IMR-90 (cell line): ENCODE data around the gene ARHGAP28. TPM values are rescaled to one million over a fixed set of nuclear protein-coding genes. Genes with fewer than 3 reads are reported as not detected.

Source experiments
- ATAC-seq: fragments of 200-7000 bp; cut with Tn5 transposase; 2 replicates; pipeline ENCODE4 v1.9.1; 2020; ENCODE audit warnings: low read depth, mild to moderate bottlenecking, moderate library complexity
- BruUV-seq: library from RNA; stranded (reverse); fragments of 400-500 nt; replicated peaks from 2 replicates; lab custom pipeline; 2021; lab: Mats Ljungman, UMichigan
- CTCF ChIA-PET: fragments of 300-600 bp; formaldehyde crosslinking; extraction: SDS; loops from one replicate; lab custom pipeline; 2021; ENCODE audit warnings: antibody characterized with exemption; lab: Yijun Ruan, JAX
- POLR2A ChIA-PET: fragments of 300-600 bp; sonication (Branson Sonifier 250); formaldehyde crosslinking; loops from one replicate; lab custom pipeline; 2022; ENCODE audit warnings: antibody characterized with exemption; ENCODE audit not compliant: unreplicated experiment; lab: Charles Lee
- DNase-seq: peaks from one replicate; pipeline ENCODE4 v3.0.0; 2013
- H2AFZ ChIP-seq: replicated peaks from 2 replicates; pipeline ENCODE3; 2013; ENCODE audit warnings: low read length, mild to moderate bottlenecking; ENCODE audit not compliant: poor library complexity
- H2AK5ac ChIP-seq: 2 replicates; pipeline ENCODE4 v1.6.1; 2013; ENCODE audit warnings: low read depth, low read length, inconsistent platforms
- H2AK9ac ChIP-seq: replicated peaks from 2 replicates; pipeline ENCODE3; 2013; ENCODE audit warnings: mild to moderate bottlenecking, low read depth, low read length, moderate library complexity; ENCODE audit not compliant: poor library complexity
- H2BK120ac ChIP-seq: 2 replicates; pipeline ENCODE4 v1.6.1; 2013; ENCODE audit warnings: low read depth, low read length, inconsistent platforms
- H2BK15ac ChIP-seq: 3 replicates; pipeline ENCODE4 v1.6.1; 2013; ENCODE audit warnings: low read depth, low read length, inconsistent platforms
- H2BK20ac ChIP-seq: 2 replicates; pipeline ENCODE4 v1.6.1; 2013; ENCODE audit warnings: low read depth, mild to moderate bottlenecking, inconsistent platforms, low read length, moderate library complexity
- H2BK5ac ChIP-seq: 2 replicates; pipeline ENCODE4 v1.6.1; 2013; ENCODE audit warnings: mild to moderate bottlenecking, low read depth, low read length, inconsistent platforms; ENCODE audit not compliant: poor library complexity, severe bottlenecking
- H3K14ac ChIP-seq: replicated peaks from 2 replicates; pipeline ENCODE4 v1.6.1; 2013; ENCODE audit warnings: low read depth, low read length, inconsistent platforms
- H3K18ac ChIP-seq: 2 replicates; pipeline ENCODE4 v1.6.1; 2013; ENCODE audit warnings: low read depth, low read length, control low read depth
- H3K23ac ChIP-seq: 2 replicates; pipeline ENCODE4 v1.6.1; 2013; ENCODE audit warnings: low read depth, low read length, inconsistent platforms
- H3K27ac ChIP-seq: 2 replicates; pipeline ENCODE4 v1.5.1; 2013; ENCODE audit warnings: mild to moderate bottlenecking, control low read depth, low read length; ENCODE audit not compliant: insufficient read depth
- H3K27me3 ChIP-seq: 2 replicates; pipeline ENCODE4 v1.6.1; 2013; ENCODE audit warnings: low read length; ENCODE audit not compliant: control insufficient read depth, insufficient read depth
- H3K36me3 ChIP-seq: 2 replicates; pipeline ENCODE4 v1.6.1; 2013; ENCODE audit warnings: low read length, mixed read lengths; ENCODE audit not compliant: control insufficient read depth, insufficient read depth
- H3K4ac ChIP-seq: 2 replicates; pipeline ENCODE4 v1.6.1; 2013; ENCODE audit warnings: low read depth, low read length, inconsistent platforms
- H3K4me1 ChIP-seq: 2 replicates; pipeline ENCODE4 v1.6.1; 2013; ENCODE audit warnings: low read length, mixed read lengths; ENCODE audit not compliant: control insufficient read depth, insufficient read depth
- H3K4me2 ChIP-seq: 2 replicates; pipeline ENCODE4 v1.6.1; 2013; ENCODE audit warnings: low read depth, mild to moderate bottlenecking, control low read depth, low read length, moderate library complexity
- H3K4me3 ChIP-seq: 2 replicates; pipeline ENCODE4 v1.5.1; 2013; ENCODE audit warnings: low read depth, mild to moderate bottlenecking, control low read depth, low read length, moderate library complexity; ENCODE audit not compliant: insufficient read depth
- H3K56ac ChIP-seq: 2 replicates; pipeline ENCODE4 v1.6.1; 2013; ENCODE audit warnings: low read length, inconsistent platforms; ENCODE audit not compliant: insufficient read depth; ENCODE audit errors: extremely low read depth
- H3K79me1 ChIP-seq, 2 experiments: 2 replicates each; pipeline ENCODE4 v1.6.1; 2013; ENCODE audit warnings: low read length in 2 of 2, inconsistent platforms in 1 of 2, low read depth in 1 of 2
- H3K9ac ChIP-seq: 2 replicates; pipeline ENCODE4 v1.6.1; 2013; ENCODE audit warnings: low read depth, low read length, control low read depth
- H3K9me1 ChIP-seq: 2 replicates; pipeline ENCODE4 v1.6.1; 2013; ENCODE audit warnings: low read length, inconsistent platforms; ENCODE audit not compliant: insufficient read depth
- H3K9me3 ChIP-seq: 2 replicates; pipeline ENCODE4 v1.6.1; 2013; ENCODE audit warnings: low read length; ENCODE audit not compliant: control insufficient read depth, insufficient read depth
- H4K20me1 ChIP-seq: 2 replicates; pipeline ENCODE4 v1.6.1; 2013; ENCODE audit warnings: low read length, inconsistent platforms; ENCODE audit not compliant: insufficient read depth
- H4K5ac ChIP-seq: 2 replicates; pipeline ENCODE4 v1.6.1; 2013; ENCODE audit warnings: mild to moderate bottlenecking, low read depth, low read length, control low read depth
- H4K8ac ChIP-seq, 2 experiments: 2 replicates each; pipeline ENCODE4 v1.6.1; 2013; ENCODE audit warnings: low read depth in 2 of 2, low read length in 2 of 2, control low read depth in 1 of 2, inconsistent platforms in 1 of 2
- H4K91ac ChIP-seq: 2 replicates; pipeline ENCODE4 v1.6.1; 2013; ENCODE audit warnings: low read depth, low read length, inconsistent platforms; ENCODE audit not compliant: insufficient read depth
- BHLHE40 ChIP-seq: fragments of 150-350 bp; IDR thresholded peaks from 2 replicates; pipeline ENCODE4 v1.6.1; 2016; ENCODE audit warnings: mild to moderate bottlenecking, low read depth, low read length
- CEBPB ChIP-seq: IDR thresholded peaks from 2 replicates; pipeline ENCODE4 v1.6.1; 2012; ENCODE audit warnings: low read depth, low read length, improper control_type of control experiment
- CHD1 ChIP-seq: IDR thresholded peaks from 2 replicates; pipeline ENCODE4 v1.6.1; 2012; ENCODE audit warnings: low read depth, low read length, improper control_type of control experiment
- FOS ChIP-seq: fragments of 150-350 bp; IDR thresholded peaks from 2 replicates; pipeline ENCODE4 v1.6.1; 2016; ENCODE audit warnings: low read depth, low read length
- MAFK ChIP-seq: IDR thresholded peaks from 2 replicates; pipeline ENCODE4 v1.6.1; 2012; ENCODE audit warnings: low read depth, low read length, improper control_type of control experiment
- MAZ ChIP-seq: IDR thresholded peaks from 2 replicates; pipeline ENCODE4 v1.6.1; 2012; ENCODE audit warnings: low read depth, mild to moderate bottlenecking, low read length, improper control_type of control experiment, moderate library complexity, borderline replicate concordance
- MXI1 ChIP-seq: IDR thresholded peaks from 2 replicates; pipeline ENCODE4 v1.6.1; 2012; ENCODE audit warnings: low read depth, mild to moderate bottlenecking, low read length, moderate library complexity, borderline replicate concordance
- NFE2L2 ChIP-seq: fragments of 150-350 bp; IDR thresholded peaks from 2 replicates; pipeline ENCODE4 v1.6.1; 2016; ENCODE audit warnings: low read depth, mild to moderate bottlenecking, low read length
- POLR2A ChIP-seq: IDR thresholded peaks from 2 replicates; pipeline ENCODE4 v1.6.1; 2012; ENCODE audit warnings: mild to moderate bottlenecking, low read depth, low read length
- RAD21 ChIP-seq: IDR thresholded peaks from 2 replicates; pipeline ENCODE4 v1.6.1; 2012; ENCODE audit warnings: low read length, improper control_type of control experiment
- RCOR1 ChIP-seq: IDR thresholded peaks from 2 replicates; pipeline ENCODE4 v1.6.1; 2012; ENCODE audit warnings: mild to moderate bottlenecking, low read length, improper control_type of control experiment; ENCODE audit not compliant: insufficient replicate concordance
- RFX5 ChIP-seq: IDR thresholded peaks from 2 replicates; pipeline ENCODE4 v1.8.0; 2012; ENCODE audit warnings: low read depth, mild to moderate bottlenecking, low read length, moderate library complexity
- SMC3 ChIP-seq: fragments of 150-350 bp; IDR thresholded peaks from 2 replicates; pipeline ENCODE4 v1.6.1; 2016; ENCODE audit warnings: low read depth, mild to moderate bottlenecking, antibody characterized with exemption, low read length, moderate library complexity
- WGBS, 2 experiments: methylation state at CpG; one replicate each; pipeline versions ENCODE4 v1.1.5 to v1.1.7; 2013; ENCODE audit warnings: missing lambda C conversion rate in 2 of 2; ENCODE audit not compliant: insufficient read length in 1 of 2; ENCODE audit errors: extremely low coverage in 2 of 2; 5-methylcytosine and 5-hydroxymethylcytosine counted together
- dilution Hi-C: fragments of 300-500 bp; cut with HindIII; formaldehyde crosslinking; loops from one replicate; pipeline ENCODE4 v1.14.3; 2018; ENCODE audit warnings: low sequenced_read_pairs; ENCODE audit not compliant: unreplicated experiment
- in situ Hi-C: fragments of 300-500 bp; cut with MboI; formaldehyde crosslinking; loops from 3 replicates; pipeline ENCODE4 v1.14.3; 2019; ENCODE audit warnings: low sequenced_read_pairs, inconsistent platforms, mixed read lengths
- intact Hi-C: fragments of 100-400 bp; cut with micrococcal nuclease; formaldehyde crosslinking; loops from 2 replicates; pipeline ENCODE4 v1.10.0; 2022
- polyA plus RNA-seq, 3 experiments: library from polyadenylated mRNA; depleted of rRNA; stranded (reverse); fragments of >200 nt; gene quantifications; 2 replicates each; pipeline ENCODE4 v1.2.3, GENCODE V29; 2012; ENCODE audit warnings: low replicate concordance in 1 of 3
- total RNA-seq: library from RNA; depleted of rRNA; stranded (reverse); fragments of >200 nt; gene quantifications from 2 replicates; pipeline ENCODE4 v1.2.3, GENCODE V29; 2012
- TF ChIP-seq, protein P1 (sequence below): fragments of 150-350 bp; IDR thresholded peaks from 2 replicates; pipeline ENCODE4 v1.6.1; 2016; ENCODE audit warnings: low read depth, mild to moderate bottlenecking, low read length, moderate library complexity, borderline replicate concordance
- TF ChIP-seq, protein P2 (sequence below): conservative IDR thresholded peaks from 2 replicates; pipeline ENCODE4 v1.5.1; 2012; ENCODE audit warnings: mild to moderate bottlenecking, low read depth, low read length, improper control_type of control experiment
- TF ChIP-seq, protein P3 (sequence below): fragments of 150-350 bp; IDR thresholded peaks from 2 replicates; pipeline ENCODE4 v1.6.1; 2017; ENCODE audit warnings: mild to moderate bottlenecking, antibody characterized with exemption, low read length, low read depth

The ARHGAP28 gene
- total and polyA plus RNA-seq, 2 of the 4 experiments (the other 2 are of a cell fraction): 1.8 to 3.8 TPM

DNA sequence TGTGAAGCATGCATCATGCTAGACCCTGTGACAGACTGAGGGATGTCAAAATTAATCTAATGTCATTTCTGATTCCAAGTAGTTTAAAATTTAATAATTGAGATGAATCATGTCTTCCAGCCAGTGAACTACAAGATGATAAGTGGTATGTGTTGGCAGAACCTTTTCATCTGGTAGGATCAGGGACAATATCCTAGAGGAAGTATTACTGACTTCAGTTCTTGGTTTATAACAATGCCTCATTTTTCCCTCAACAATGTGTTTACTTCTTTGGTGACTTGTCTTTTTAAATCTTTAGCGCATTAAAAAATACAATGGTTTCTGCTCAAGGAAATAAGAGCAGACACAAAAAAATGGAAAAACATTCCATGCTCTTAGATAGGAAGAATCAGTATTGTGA, 69.4 kb downstream of the ARHGAP28 start:
- no CpG with 5 or more reads among the region's 1 CpG for WGBS, 2 experiments
- Histone ChIP-seq H3K9ac (no peak overlapping the region), H3K36me3 (no peaks in the 10 kb centered on the region; the same call in 1 of the 2 replicates)

More for the DNA sequence above, 69.4 kb downstream of the ARHGAP28 start:
- no peak overlapping the region for H2AK5ac ChIP-seq
- H3K56ac ChIP-seq: no peak overlapping the region
- no peak overlapping the region for H2BK15ac ChIP-seq
- no peaks in the 10 kb centered on the region for H3K79me1 ChIP-seq
- no peak overlapping the region for H3K4me2 ChIP-seq
- H2AK9ac ChIP-seq: no peak overlapping the region
- H3K9me3 ChIP-seq: no peaks in the 10 kb centered on the region; the same call in 1 of the 2 replicates
- H2AFZ ChIP-seq: no peak overlapping the region
- no peak overlapping the region for H4K91ac ChIP-seq
- dilution Hi-C loops (no loop called here), in situ Hi-C loops (no loop called here), intact Hi-C loops (loop anchor here (5.0 kb wide), 1 partner anchor 67 kb away; no protein-coding TSS in a partner anchor)
- no peaks in the 10 kb centered on the region for H4K20me1 ChIP-seq
- H3K4me3 ChIP-seq: no peak overlapping the region
- H2BK20ac ChIP-seq: no peak overlapping the region
- CTCF ChIA-PET: no interaction called here
- DNase-seq (no peak), ATAC-seq (no peak)
- BruUV-seq: no TSS peak
- H3K18ac ChIP-seq: no peak overlapping the region
- no peak overlapping the region for H3K14ac ChIP-seq
- H4K5ac ChIP-seq: no peak overlapping the region
- H4K8ac ChIP-seq: no peak overlapping the region
- H3K23ac ChIP-seq: no peak overlapping the region
- H3K27ac ChIP-seq: no peak overlapping the region
- POLR2A ChIA-PET: no interaction called here
- no peaks in the 10 kb centered on the region for H3K9me1 ChIP-seq
- peaks cover 7% of the 10 kb centered on the region; the same call in 1 of the 2 replicates for H3K4me1 ChIP-seq
- H3K27me3 ChIP-seq: no peaks in the 10 kb centered on the region
- H3K4ac ChIP-seq: no peak overlapping the region
- no peak overlapping the region for H2BK5ac ChIP-seq
- no peak overlapping the region for H2BK120ac ChIP-seq
- TF ChIP-seq MXI1: no peak
- no peak for TF ChIP-seq POLR2A
- TF ChIP-seq, protein P1, sequence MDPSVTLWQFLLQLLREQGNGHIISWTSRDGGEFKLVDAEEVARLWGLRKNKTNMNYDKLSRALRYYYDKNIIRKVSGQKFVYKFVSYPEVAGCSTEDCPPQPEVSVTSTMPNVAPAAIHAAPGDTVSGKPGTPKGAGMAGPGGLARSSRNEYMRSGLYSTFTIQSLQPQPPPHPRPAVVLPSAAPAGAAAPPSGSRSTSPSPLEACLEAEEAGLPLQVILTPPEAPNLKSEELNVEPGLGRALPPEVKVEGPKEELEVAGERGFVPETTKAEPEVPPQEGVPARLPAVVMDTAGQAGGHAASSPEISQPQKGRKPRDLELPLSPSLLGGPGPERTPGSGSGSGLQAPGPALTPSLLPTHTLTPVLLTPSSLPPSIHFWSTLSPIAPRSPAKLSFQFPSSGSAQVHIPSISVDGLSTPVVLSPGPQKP: no peak
- no peak for TF ChIP-seq SMC3
- no peak for TF ChIP-seq BHLHE40
- no peak for TF ChIP-seq FOS
- no peak for TF ChIP-seq MAFK
- TF ChIP-seq CHD1: no peak
- TF ChIP-seq, protein P2, sequence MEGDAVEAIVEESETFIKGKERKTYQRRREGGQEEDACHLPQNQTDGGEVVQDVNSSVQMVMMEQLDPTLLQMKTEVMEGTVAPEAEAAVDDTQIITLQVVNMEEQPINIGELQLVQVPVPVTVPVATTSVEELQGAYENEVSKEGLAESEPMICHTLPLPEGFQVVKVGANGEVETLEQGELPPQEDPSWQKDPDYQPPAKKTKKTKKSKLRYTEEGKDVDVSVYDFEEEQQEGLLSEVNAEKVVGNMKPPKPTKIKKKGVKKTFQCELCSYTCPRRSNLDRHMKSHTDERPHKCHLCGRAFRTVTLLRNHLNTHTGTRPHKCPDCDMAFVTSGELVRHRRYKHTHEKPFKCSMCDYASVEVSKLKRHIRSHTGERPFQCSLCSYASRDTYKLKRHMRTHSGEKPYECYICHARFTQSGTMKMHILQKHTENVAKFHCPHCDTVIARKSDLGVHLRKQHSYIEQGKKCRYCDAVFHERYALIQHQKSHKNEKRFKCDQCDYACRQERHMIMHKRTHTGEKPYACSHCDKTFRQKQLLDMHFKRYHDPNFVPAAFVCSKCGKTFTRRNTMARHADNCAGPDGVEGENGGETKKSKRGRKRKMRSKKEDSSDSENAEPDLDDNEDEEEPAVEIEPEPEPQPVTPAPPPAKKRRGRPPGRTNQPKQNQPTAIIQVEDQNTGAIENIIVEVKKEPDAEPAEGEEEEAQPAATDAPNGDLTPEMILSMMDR: no peak
- TF ChIP-seq RCOR1: no peak
- TF ChIP-seq RFX5: no peak
- no peak for TF ChIP-seq RAD21
- no peak for TF ChIP-seq NFE2L2
- TF ChIP-seq, protein P3, sequence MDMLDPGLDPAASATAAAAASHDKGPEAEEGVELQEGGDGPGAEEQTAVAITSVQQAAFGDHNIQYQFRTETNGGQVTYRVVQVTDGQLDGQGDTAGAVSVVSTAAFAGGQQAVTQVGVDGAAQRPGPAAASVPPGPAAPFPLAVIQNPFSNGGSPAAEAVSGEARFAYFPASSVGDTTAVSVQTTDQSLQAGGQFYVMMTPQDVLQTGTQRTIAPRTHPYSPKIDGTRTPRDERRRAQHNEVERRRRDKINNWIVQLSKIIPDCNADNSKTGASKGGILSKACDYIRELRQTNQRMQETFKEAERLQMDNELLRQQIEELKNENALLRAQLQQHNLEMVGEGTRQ: no peak
- TF ChIP-seq CEBPB: no peak
- no peak for TF ChIP-seq MAZ
